Esophagus squamous epithelium (tissue), 4 donors: ENCODE measurements around the gene LDLR.

Experiments
- POLR2A ChIP-seq, 4 donors: fragments of 450-650 bp; IDR thresholded peaks; one replicate each; pipeline ENCODE4 v1.6.1; 2017; ENCODE audit warnings: antibody characterized with exemption in 4 of 4, mild to moderate bottlenecking in 4 of 4, moderate library complexity in 3 of 4
- TF ChIP-seq, protein P1 (sequence below), 6 experiments: fragments of 450-650 bp in 4 of 6; fragments of 200-600 bp in 2 of 6; sonication (generic) in 2 of 6; IDR thresholded peaks; one replicate each; pipeline ENCODE4 v1.5.1; 2016 to 2019; ENCODE audit warnings: antibody characterized with exemption in 6 of 6, mild to moderate bottlenecking in 4 of 6, moderate library complexity in 4 of 6

- TF ChIP-seq, protein P1, sequence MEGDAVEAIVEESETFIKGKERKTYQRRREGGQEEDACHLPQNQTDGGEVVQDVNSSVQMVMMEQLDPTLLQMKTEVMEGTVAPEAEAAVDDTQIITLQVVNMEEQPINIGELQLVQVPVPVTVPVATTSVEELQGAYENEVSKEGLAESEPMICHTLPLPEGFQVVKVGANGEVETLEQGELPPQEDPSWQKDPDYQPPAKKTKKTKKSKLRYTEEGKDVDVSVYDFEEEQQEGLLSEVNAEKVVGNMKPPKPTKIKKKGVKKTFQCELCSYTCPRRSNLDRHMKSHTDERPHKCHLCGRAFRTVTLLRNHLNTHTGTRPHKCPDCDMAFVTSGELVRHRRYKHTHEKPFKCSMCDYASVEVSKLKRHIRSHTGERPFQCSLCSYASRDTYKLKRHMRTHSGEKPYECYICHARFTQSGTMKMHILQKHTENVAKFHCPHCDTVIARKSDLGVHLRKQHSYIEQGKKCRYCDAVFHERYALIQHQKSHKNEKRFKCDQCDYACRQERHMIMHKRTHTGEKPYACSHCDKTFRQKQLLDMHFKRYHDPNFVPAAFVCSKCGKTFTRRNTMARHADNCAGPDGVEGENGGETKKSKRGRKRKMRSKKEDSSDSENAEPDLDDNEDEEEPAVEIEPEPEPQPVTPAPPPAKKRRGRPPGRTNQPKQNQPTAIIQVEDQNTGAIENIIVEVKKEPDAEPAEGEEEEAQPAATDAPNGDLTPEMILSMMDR (IDR thresholded peaks at IDR 0.05) = no peak
- TF ChIP-seq POLR2A (IDR thresholded peaks at IDR 0.05) = no peak
Observed at GRCh38 chr19:11093689-11094238, 4.5 kb downstream of the LDLR start.
